A549 treated with CORT108297 at 1 μM for 4 hours (cell line): Measurements from ENCODE around the gene TRIML2. TPM values are rescaled to one million over a fixed set of nuclear protein-coding genes. Genes with fewer than 3 reads are reported as not detected.

Experiments
- total RNA-seq: library from RNA; stranded (reverse); fragments of 200-300 nt; extraction: Qiagen RNA extraction; gene quantifications from 5 replicates; pipeline ENCODE4 v1.2.3, GENCODE V29; 2022

The TRIML2 gene, protein sequence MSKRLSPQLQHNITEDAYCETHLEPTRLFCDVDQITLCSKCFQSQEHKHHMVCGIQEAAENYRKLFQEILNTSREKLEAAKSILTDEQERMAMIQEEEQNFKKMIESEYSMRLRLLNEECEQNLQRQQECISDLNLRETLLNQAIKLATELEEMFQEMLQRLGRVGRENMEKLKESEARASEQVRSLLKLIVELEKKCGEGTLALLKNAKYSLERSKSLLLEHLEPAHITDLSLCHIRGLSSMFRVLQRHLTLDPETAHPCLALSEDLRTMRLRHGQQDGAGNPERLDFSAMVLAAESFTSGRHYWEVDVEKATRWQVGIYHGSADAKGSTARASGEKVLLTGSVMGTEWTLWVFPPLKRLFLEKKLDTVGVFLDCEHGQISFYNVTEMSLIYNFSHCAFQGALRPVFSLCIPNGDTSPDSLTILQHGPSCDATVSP
- 49.6 to 79.6 TPM (median 64.1 TPM) in 5 replicates for total RNA-seq

GRCh38 chr4:188109157-188109755 is at the start of gene TRIML2:
Gene TRIML2 (minus strand): TSS chr4:188109603. CDS start chr4:188105368, 4,235 bp downstream.

GRCh38 chr4:188139141-188139540 is 29.7 kb upstream of the TRIML2 start, which contains the start of gene TRIML1:
Gene TRIML1 (plus strand): TSS chr4:188139441. CDS start chr4:188139559, 118 bp downstream.

Other genes with a start within 250 kb of the TRIML2 start
- 0.03 to 0.04 TPM in 2 of 5 replicates, not detected in the others for gene ZFP42, start 113.8 kb downstream of the TRIML2 start, total RNA-seq
- gene TRIML1, start 29.8 kb upstream of the TRIML2 start, total RNA-seq = 0.07 to 0.08 TPM in 2 of 5 replicates, not detected in the others